ENCODE results near the gene ZNF513.
"Not testable (repeated sequence)": the region's sequence is repeated elsewhere in the genome, so short reads cannot be mapped to it uniquely, and the experiment has no call there.

ZNF513 gene

GRCh38 chr2:27354597-27354927 lies 26.0 kb downstream of the ZNF513 start:
- DNase-seq = no peak

- no peak for DNase-seq
These were observed 26.6 kb downstream of the ZNF513 start for GRCh38 chr2:27353762-27354596.

GRCh38 chr2:27353386-27353761 lies 27.2 kb downstream of the ZNF513 start:
- DNase-seq = not testable (repeated sequence)

- DNase-seq = no peak
These were observed 28.5 kb downstream of the ZNF513 start for GRCh38 chr2:27351802-27352598.

GRCh38 chr2:27350106-27350693 lies 30.3 kb downstream of the ZNF513 start:
- no peak for DNase-seq

GRCh38 chr2:27347641-27348040 lies 32.9 kb downstream of the ZNF513 start:
- DNase-seq = no peak

GRCh38 chr2:27336173-27336572 lies 44.4 kb downstream of the ZNF513 start:
- no peak for DNase-seq

- no peak for DNase-seq
These were observed 45.2 kb downstream of the ZNF513 start for GRCh38 chr2:27335311-27335710.
